ENCODE measurements around the gene U2AF2.

Gene U2AF2

GRCh38 chr19:55690769-55691545, 36.1 kb downstream of the U2AF2 start:
- DNase-seq (ENCODE audit: low spot score): no peak

GRCh38 chr19:55691561-55692481, 37.0 kb downstream of the U2AF2 start:
- DNase-seq (ENCODE audit: low spot score): no peak

- DNase-seq (ENCODE audit: low spot score): no peak
Observed at GRCh38 chr19:55692681-55693081, 37.8 kb downstream of the U2AF2 start.

- DNase-seq (ENCODE audit: low spot score): no peak
Observed at GRCh38 chr19:55693336-55693974, 38.6 kb downstream of the U2AF2 start.

- no peak for DNase-seq (ENCODE audit: low spot score)
Observed at GRCh38 chr19:55694241-55694655, 39.4 kb downstream of the U2AF2 start.

- no peak for DNase-seq (ENCODE audit: low spot score)
Observed at GRCh38 chr19:55694656-55695491, 40.0 kb downstream of the U2AF2 start.

GRCh38 chr19:55695511-55696290, 40.9 kb downstream of the U2AF2 start:
- DNase-seq (ENCODE audit: low spot score): no peak

- no peak for DNase-seq (ENCODE audit: low spot score)
Observed at GRCh38 chr19:55696301-55697068, 41.6 kb downstream of the U2AF2 start.

GRCh38 chr19:55697069-55697440, 42.2 kb downstream of the U2AF2 start:
- DNase-seq (ENCODE audit: low spot score): no peak

- no peak for DNase-seq (ENCODE audit: low spot score)
Observed at GRCh38 chr19:55697698-55698097, 42.9 kb downstream of the U2AF2 start.

- DNase-seq (ENCODE audit: low spot score): no peak
Observed at GRCh38 chr19:55698256-55698655, 43.4 kb downstream of the U2AF2 start.

- DNase-seq (ENCODE audit: low spot score): no peak
Observed at GRCh38 chr19:55699221-55699620, 44.4 kb downstream of the U2AF2 start.

- DNase-seq (ENCODE audit: low spot score): no peak
Observed at GRCh38 chr19:55700813-55701212, 46.0 kb downstream of the U2AF2 start.

- DNase-seq (ENCODE audit: low spot score): no peak
Observed at GRCh38 chr19:55702131-55702627, 47.3 kb downstream of the U2AF2 start.

- DNase-seq (ENCODE audit: low spot score): peak; percentile 65
Observed at GRCh38 chr19:55703790-55704215, 49.0 kb downstream of the U2AF2 start.

- peak; percentile 12 for DNase-seq (ENCODE audit: low spot score)
Observed at GRCh38 chr19:55704494-55705245, 49.8 kb downstream of the U2AF2 start.

- no peak for DNase-seq (ENCODE audit: low spot score)
Observed at GRCh38 chr19:55705972-55706371, 51.1 kb downstream of the U2AF2 start.

- no peak for DNase-seq (ENCODE audit: low spot score)
Observed at GRCh38 chr19:55711719-55712118, 56.9 kb downstream of the U2AF2 start.
